Measurements from ENCODE around the gene GAMT.

The GAMT gene

GRCh38 chr19:1412995-1413800, 11.9 kb upstream of the GAMT start:
- CTCF ChIA-PET: interaction anchor here (0.7 to 1.6 kb wide), 4 partner anchors 19 to 169 kb away, joined by 3 to 6 read pairs (median 4); no protein-coding TSS in a partner anchor
- peak overlapping the region; percentile 96 for H3K27ac ChIP-seq
- TF ChIP-seq CTCF (conservative IDR thresholded peaks at IDR 0.05; ENCODE audit: low read depth): no peak
- DNase-seq (ENCODE audit: low spot score): no peak
- POLR2A ChIA-PET (ENCODE audit: low non-redundant PET): no interaction called here

GRCh38 chr19:1412323-1412923, 11.1 kb upstream of the GAMT start:
- ChIA-PET POLR2A (ENCODE audit: low non-redundant PET) (no interaction called here), CTCF (interaction anchor here (0.6 to 0.8 kb wide), 3 partner anchors 14 to 168 kb away, joined by 3 to 5 read pairs (median 3); no protein-coding TSS in a partner anchor)
- peak overlapping the region; percentile 96 for H3K27ac ChIP-seq

GRCh38 chr19:1411255-1412191, 10.2 kb upstream of the GAMT start:
- ChIA-PET POLR2A (ENCODE audit: low non-redundant PET) (interaction anchor here (0.6 kb wide), 1 partner anchor 45 kb away, joined by 3 read pairs; no protein-coding TSS in a partner anchor), CTCF (interaction anchor here (0.6 kb wide), 2 partner anchors 13 to 33 kb away, joined by 3 read pairs; no protein-coding TSS in a partner anchor)
- DNase-seq (ENCODE audit: low spot score): no peak
- H3K27ac ChIP-seq: peak overlapping the region; percentile 96
- no peak for TF ChIP-seq CTCF (conservative IDR thresholded peaks at IDR 0.05; ENCODE audit: low read depth)

More at GRCh38 chr19:1412323-1412923, 11.1 kb upstream of the GAMT start:
- DNase-seq (ENCODE audit: low spot score): no peak
- TF ChIP-seq CTCF (conservative IDR thresholded peaks at IDR 0.05; ENCODE audit: low read depth): no peak

GRCh38 chr19:1410789-1411188, 9.4 kb upstream of the GAMT start:
- CTCF ChIA-PET: no interaction called here
- DNase-seq (ENCODE audit: low spot score): no peak
- POLR2A ChIA-PET (ENCODE audit: low non-redundant PET): interaction anchor here (0.6 kb wide), 1 partner anchor 46 kb away, joined by 3 read pairs; no protein-coding TSS in a partner anchor
- H3K27ac ChIP-seq: peak overlapping the region; percentile 96
- no peak for TF ChIP-seq CTCF (conservative IDR thresholded peaks at IDR 0.05; ENCODE audit: low read depth)

GRCh38 chr19:1410136-1410786, 8.9 kb upstream of the GAMT start:
- peak overlapping the region; percentile 96 for H3K27ac ChIP-seq
- ChIA-PET POLR2A (ENCODE audit: low non-redundant PET) (no interaction called here), CTCF (no interaction called here)
- TF ChIP-seq CTCF (conservative IDR thresholded peaks at IDR 0.05; ENCODE audit: low read depth): no peak
- no peak for DNase-seq (ENCODE audit: low spot score)
